Gastrocnemius medialis (tissue), 4 donors: Measurements from ENCODE around the gene OR2AG1.

Source experiments
- POLR2A ChIP-seq, 2 donors: fragments of 450-650 bp; IDR thresholded peaks; one replicate each; pipeline ENCODE4 v1.6.1; 2017; ENCODE audit warnings: antibody characterized with exemption in 2 of 2, mild to moderate bottlenecking in 2 of 2, moderate library complexity in 2 of 2
- TF ChIP-seq, protein P1 (sequence below), 5 experiments: fragments of 450-650 bp in 3 of 5; fragments of 200-600 bp in 2 of 5; sonication (generic) in 2 of 5; IDR thresholded peaks in 4 of 5; conservative IDR thresholded peaks in 1 of 5; 1 replicate in 4 of 5; 2 replicates in 1 of 5; pipeline ENCODE4 v1.5.1; 2016 to 2019; ENCODE audit warnings: antibody characterized with exemption in 5 of 5, mild to moderate bottlenecking in 3 of 5, moderate library complexity in 3 of 5

DNA sequence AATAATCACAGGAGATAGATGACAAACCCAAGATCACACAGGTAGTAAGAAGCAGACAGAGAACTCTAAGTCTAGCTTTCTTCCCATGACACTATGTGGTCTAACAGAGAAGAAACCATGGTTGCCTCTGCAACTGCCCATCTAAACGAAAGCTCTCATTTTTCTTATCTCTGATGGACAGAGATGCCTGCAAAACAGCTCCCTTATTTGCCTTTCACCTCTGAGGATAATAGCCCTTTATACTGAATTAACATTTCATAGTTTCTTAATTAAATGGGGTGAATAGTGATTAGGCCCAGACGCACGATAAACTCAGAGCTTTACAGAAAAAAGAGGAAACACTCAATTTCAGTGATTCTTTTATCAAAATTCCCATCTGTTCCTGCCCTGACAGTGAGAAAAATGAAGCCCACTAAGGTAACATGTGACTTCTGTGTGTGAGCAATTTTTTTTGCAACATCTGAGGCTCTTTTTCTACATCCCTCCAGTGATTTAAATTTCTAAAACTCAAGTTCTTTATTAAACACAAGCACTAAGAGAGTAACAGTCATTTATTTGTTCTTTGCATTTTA, 35.6 kb upstream of the OR2AG1 start:
- no peak for TF ChIP-seq POLR2A (IDR thresholded peaks at IDR 0.05)
- TF ChIP-seq, protein P1, sequence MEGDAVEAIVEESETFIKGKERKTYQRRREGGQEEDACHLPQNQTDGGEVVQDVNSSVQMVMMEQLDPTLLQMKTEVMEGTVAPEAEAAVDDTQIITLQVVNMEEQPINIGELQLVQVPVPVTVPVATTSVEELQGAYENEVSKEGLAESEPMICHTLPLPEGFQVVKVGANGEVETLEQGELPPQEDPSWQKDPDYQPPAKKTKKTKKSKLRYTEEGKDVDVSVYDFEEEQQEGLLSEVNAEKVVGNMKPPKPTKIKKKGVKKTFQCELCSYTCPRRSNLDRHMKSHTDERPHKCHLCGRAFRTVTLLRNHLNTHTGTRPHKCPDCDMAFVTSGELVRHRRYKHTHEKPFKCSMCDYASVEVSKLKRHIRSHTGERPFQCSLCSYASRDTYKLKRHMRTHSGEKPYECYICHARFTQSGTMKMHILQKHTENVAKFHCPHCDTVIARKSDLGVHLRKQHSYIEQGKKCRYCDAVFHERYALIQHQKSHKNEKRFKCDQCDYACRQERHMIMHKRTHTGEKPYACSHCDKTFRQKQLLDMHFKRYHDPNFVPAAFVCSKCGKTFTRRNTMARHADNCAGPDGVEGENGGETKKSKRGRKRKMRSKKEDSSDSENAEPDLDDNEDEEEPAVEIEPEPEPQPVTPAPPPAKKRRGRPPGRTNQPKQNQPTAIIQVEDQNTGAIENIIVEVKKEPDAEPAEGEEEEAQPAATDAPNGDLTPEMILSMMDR (IDR thresholded peaks at IDR 0.05 in 4 of 5, conservative IDR thresholded peaks at IDR 0.05 in 1 of 5): no peak
